Activated CD8-positive, alpha-beta memory T cell treated with anti-CD3 and anti-CD28 coated beads, Interleukin-2, amount 50 U/mL, for 48 hours (primary cell): ENCODE data around the gene AP5B1.

Experiments
- DNase-seq: peaks from one replicate; pipeline ENCODE4 v3.0.0-alpha.2; 2020

Gene AP5B1

GRCh38 chr11:65798882-65799281 lies 18.1 kb upstream of the AP5B1 start:
- DNase-seq, result no peak

GRCh38 chr11:65797711-65798110 lies 16.9 kb upstream of the AP5B1 start:
- DNase-seq, result no peak

GRCh38 chr11:65796726-65797601 lies 16.2 kb upstream of the AP5B1 start:
- DNase-seq, result no peak

GRCh38 chr11:65794570-65795510 lies 14.1 kb upstream of the AP5B1 start:
- DNase-seq, result no peak

- DNase-seq, result no peak
Measured at GRCh38 chr11:65793625-65794400, 13.0 kb upstream of the AP5B1 start.

- no peak for DNase-seq
Measured at GRCh38 chr11:65793144-65793581, 12.4 kb upstream of the AP5B1 start.

- DNase-seq, result peak; percentile 50
Measured at GRCh38 chr11:65792456-65792855, 11.7 kb upstream of the AP5B1 start.

GRCh38 chr11:65791719-65792213 lies 11.0 kb upstream of the AP5B1 start:
- peak; percentile 77 for DNase-seq

- DNase-seq, result peak; percentile 51
Measured at GRCh38 chr11:65790902-65791650, 10.3 kb upstream of the AP5B1 start.

GRCh38 chr11:65790104-65790901 lies 9.5 kb upstream of the AP5B1 start:
- no peak for DNase-seq

- no peak for DNase-seq
Measured at GRCh38 chr11:65789230-65790103, 8.7 kb upstream of the AP5B1 start.

- DNase-seq, result no peak
Measured at GRCh38 chr11:65788821-65789220, 8.0 kb upstream of the AP5B1 start.

- DNase-seq, result peak; percentile 59
Measured at GRCh38 chr11:65787649-65788622, 7.2 kb upstream of the AP5B1 start.

- DNase-seq, result peak; percentile 56
Measured at GRCh38 chr11:65786786-65787636, 6.2 kb upstream of the AP5B1 start, which contains the start of gene OVOL1. Gene OVOL1 (plus strand): TSS chr11:65787063. CDS start chr11:65787374, 311 bp downstream.

- peak; percentile 61 for DNase-seq
Measured at GRCh38 chr11:65786008-65786785, 5.4 kb upstream of the AP5B1 start.

- peak; percentile 54 for DNase-seq
Measured at GRCh38 chr11:65785319-65786007, 4.7 kb upstream of the AP5B1 start.
